Spleen (tissue), 7 donors: ENCODE data around the gene BAG1.

Experiments
- CTCF ChIP-seq, 11 experiments: fragments of 200-600 bp in 7 of 11; fragments of 450-650 bp in 4 of 11; sonication (generic) in 4 of 11; IDR thresholded peaks in 8 of 11; conservative IDR thresholded peaks in 3 of 11; 1 replicate in 7 of 11; 2 replicates in 4 of 11; pipeline versions ENCODE4 v1.4.0 to v1.8.0; 2016 to 2021; ENCODE audit warnings: antibody characterized with exemption in 11 of 11, inconsistent platforms in 4 of 11, mild to moderate bottlenecking in 1 of 11
- POLR2A ChIP-seq, 3 donors: fragments of 450-650 bp; IDR thresholded peaks; one replicate each; pipeline ENCODE4 v1.5.1; 2017; ENCODE audit warnings: antibody characterized with exemption in 3 of 3, mild to moderate bottlenecking in 1 of 3
- donor health status: DM: no; HTN: no; CAD: no; lungs with moderate emphysema.
- donor health status: DM: no; HTN: no; CAD: no.
- donor health status: DM: no; HTN: no; CAD: no.

DNA sequence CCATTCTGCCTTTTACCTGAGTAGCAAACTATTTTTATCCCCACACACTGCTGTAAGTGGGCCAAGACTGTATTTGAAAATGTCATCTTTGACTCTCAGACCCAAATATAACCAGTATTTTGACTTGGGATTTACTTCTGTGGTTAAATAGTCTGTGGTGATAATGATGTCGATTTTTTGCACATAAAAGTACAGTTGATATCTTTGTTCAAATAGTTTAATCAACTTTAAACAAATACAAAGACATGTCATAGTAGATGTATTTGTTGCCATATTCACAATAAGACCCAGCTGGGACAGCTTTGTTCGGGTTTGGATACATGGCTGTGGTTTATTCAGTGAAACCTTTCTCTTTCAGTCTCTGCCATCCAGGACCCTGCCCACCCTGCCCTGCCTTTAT is 46.2 kb upstream of the BAG1 start:
- TF ChIP-seq POLR2A (IDR thresholded peaks at IDR 0.05) (no peak), CTCF (IDR thresholded peaks at IDR 0.05 in 8 of 11, conservative IDR thresholded peaks at IDR 0.05 in 3 of 11) (no peak)
